Naive thymus-derived CD4-positive, alpha-beta T cell (primary cell): Measurements from ENCODE around the gene PLEKHA5. TPM values are rescaled to one million over a fixed set of nuclear protein-coding genes. Genes with fewer than 3 reads are reported as not detected.

ENCODE experiments used
- ATAC-seq: fragments of 150-1000 bp; cut with Tn5 transposase; 2 replicates; pipeline ENCODE4 v1.10.0; 2021; ENCODE audit warnings: mild to moderate bottlenecking, moderate library complexity
- CTCF ChIA-PET: fragments of 350-600 bp; sonication (Branson Sonifier 250); formaldehyde crosslinking; loops from one replicate; lab custom pipeline; 2021; ENCODE audit warnings: antibody characterized with exemption; lab: Charles Lee
- POLR2A ChIA-PET: fragments of 350-600 bp; sonication (Branson Sonifier 250); formaldehyde crosslinking; loops from one replicate; lab custom pipeline; 2021; ENCODE audit warnings: antibody characterized with exemption, inconsistent platforms; lab: Charles Lee
- DNase-seq, 9 donors: peaks; one replicate each; pipeline versions ENCODE4 v3.0.0 to v3.0.0-alpha.2; 2020 to 2022; ENCODE audit warnings: mixed read lengths in 1 of 9
- H3K27ac ChIP-seq: one replicate; pipeline ENCODE4 v1.7.0; 2013; ENCODE audit warnings: mild to moderate bottlenecking, low read depth, low read length, moderate library complexity
- H3K27me3 ChIP-seq, 2 donors: one replicate each; pipeline ENCODE4 v1.7.0; 2013; ENCODE audit warnings: low read length in 2 of 2, mild to moderate bottlenecking in 2 of 2, moderate library complexity in 2 of 2; ENCODE audit not compliant: control insufficient read depth in 2 of 2, insufficient read depth in 2 of 2
- H3K36me3 ChIP-seq, 3 experiments: 1 replicate in 2 of 3; 2 replicates in 1 of 3; pipeline ENCODE4 v1.7.0; 2013; ENCODE audit warnings: low read length in 3 of 3, mild to moderate bottlenecking in 3 of 3, moderate library complexity in 1 of 3; ENCODE audit not compliant: insufficient read depth in 3 of 3, control insufficient read depth in 2 of 3
- H3K4me1 ChIP-seq, 2 donors: one replicate each; pipeline ENCODE4 v1.7.0; 2013; ENCODE audit warnings: low read length in 2 of 2, mild to moderate bottlenecking in 2 of 2, moderate library complexity in 1 of 2; ENCODE audit not compliant: control insufficient read depth in 2 of 2, insufficient read depth in 2 of 2
- H3K4me3 ChIP-seq: 2 replicates; pipeline ENCODE4 v1.7.0; 2013; ENCODE audit warnings: mild to moderate bottlenecking, low read length
- H3K9me3 ChIP-seq, 3 experiments: 1 replicate in 2 of 3; 2 replicates in 1 of 3; pipeline ENCODE4 v1.7.0; 2013; ENCODE audit warnings: low read length in 3 of 3; ENCODE audit not compliant: control insufficient read depth in 2 of 3
- H3K27ac Mint-ChIP-seq, 9 donors: one replicate each; pipeline ENCODE4 v1.8.0; 2020 to 2022; ENCODE audit warnings: mixed read lengths in 9 of 9, mild to moderate bottlenecking in 8 of 9, moderate library complexity in 5 of 9, inconsistent platforms in 2 of 9
- H3K27me3 Mint-ChIP-seq, 5 donors: one replicate each; pipeline ENCODE4 v1.8.0; 2021 to 2022; ENCODE audit warnings: mixed read lengths in 5 of 5, mild to moderate bottlenecking in 1 of 5
- H3K36me3 Mint-ChIP-seq, 5 donors: one replicate each; pipeline ENCODE4 v1.8.0; 2020 to 2022; ENCODE audit warnings: mixed read lengths in 5 of 5, mild to moderate bottlenecking in 3 of 5, inconsistent platforms in 1 of 5
- H3K4me1 Mint-ChIP-seq, 7 donors: one replicate each; pipeline ENCODE4 v1.8.0; 2020 to 2022; ENCODE audit warnings: mixed read lengths in 7 of 7, mild to moderate bottlenecking in 3 of 7, inconsistent platforms in 1 of 7
- H3K4me3 Mint-ChIP-seq, 10 donors: one replicate each; pipeline ENCODE4 v1.8.0; 2020 to 2022; ENCODE audit warnings: mild to moderate bottlenecking in 10 of 10, mixed read lengths in 10 of 10, moderate library complexity in 6 of 10, inconsistent platforms in 2 of 10
- H3K9me3 Mint-ChIP-seq, 11 donors: one replicate each; pipeline ENCODE4 v1.8.0; 2020 to 2022; ENCODE audit warnings: mixed read lengths in 11 of 11, mild to moderate bottlenecking in 4 of 11, inconsistent platforms in 1 of 11, moderate library complexity in 1 of 11
- intact Hi-C, 2 donors: fragments of 100-400 bp; cut with micrococcal nuclease; formaldehyde crosslinking; loops; one replicate each; pipeline ENCODE4 v1.15.1; 2023
- polyA plus RNA-seq, 2 donors: library from polyadenylated mRNA; unstranded; fragments of 300-500 nt; fragmentation: Illumina TruSeq; gene quantifications; one replicate each; pipeline ENCODE4 v1.2.3, GENCODE V29; 2021
- total RNA-seq, 6 experiments: library from RNA in 5 of 6; stranded (reverse) in 5 of 6; gene quantifications; 1 replicate in 5 of 6; 2 replicates in 1 of 6; pipeline ENCODE4 v1.2.3 and lab custom pipeline; 2021 to 2026

Gene PLEKHA5
- total and polyA plus RNA-seq, 7 experiments from 2014 or later, result 0.32 to 5.3 (median 1.3) TPM

GRCh38 chr12:19273482-19274330 is 144.2 kb downstream of the PLEKHA5 start:
- Mint-ChIP-seq H3K27me3 (no peaks in the 10 kb centered on the region), H3K4me3 (peak overlapping the region in 1 of 10 donors; percentile 16), H3K36me3 (peaks cover 0 to 4% (median 0%) of the 10 kb centered on the region in 5 donors), H3K27ac (peak overlapping the region in 2 of 9 donors; percentile 4 to 15), H3K4me1 (peaks cover 0 to 14% (median 10%) of the 10 kb centered on the region in 7 donors), H3K9me3 (no peaks in the 10 kb centered on the region)
- ChIA-PET CTCF (interaction anchor here (1.7 kb wide), 1 partner anchor 15 kb away, joined by 4 read pairs; no protein-coding TSS in a partner anchor), POLR2A (no interaction called here)
- Histone ChIP-seq H3K27ac (no peak overlapping the region), H3K36me3 (no peaks in the 10 kb centered on the region), H3K4me3 (no peak overlapping the region), H3K4me1 (peaks cover 6 to 16% of the 10 kb centered on the region in 2 donors), H3K27me3 (no peaks in the 10 kb centered on the region), H3K9me3 (no peaks in the 10 kb centered on the region)
- DNase-seq (peak in 7 of 9 donors; percentile 20 to 52 (median 39)), ATAC-seq (peak; percentile 91)
- intact Hi-C loops, result no loop called here

GRCh38 chr12:19276767-19277166 is 147.2 kb downstream of the PLEKHA5 start:
- Histone ChIP-seq H3K36me3 (no peaks in the 10 kb centered on the region), H3K27me3 (no peaks in the 10 kb centered on the region), H3K4me1 (peaks cover 6 to 16% of the 10 kb centered on the region in 2 donors), H3K9me3 (no peaks in the 10 kb centered on the region), H3K4me3 (no peak overlapping the region), H3K27ac (no peak overlapping the region)
- peaks cover 0 to 4% (median 0%) of the 10 kb centered on the region in 5 donors for H3K36me3 Mint-ChIP-seq
- ChIA-PET POLR2A (no interaction called here), CTCF (no interaction called here)
- no peak overlapping the region for H3K27ac Mint-ChIP-seq
- intact Hi-C loops, result no loop called here
- DNase-seq (no peak), ATAC-seq (no peak)
- H3K9me3 Mint-ChIP-seq, result no peaks in the 10 kb centered on the region
- peaks cover 0 to 14% (median 10%) of the 10 kb centered on the region in 7 donors for H3K4me1 Mint-ChIP-seq
- H3K4me3 Mint-ChIP-seq, result no peak overlapping the region
- no peaks in the 10 kb centered on the region for H3K27me3 Mint-ChIP-seq

- H3K4me1 Mint-ChIP-seq, result peaks cover 0 to 14% (median 10%) of the 10 kb centered on the region in 7 donors
- ATAC-seq (no peak), DNase-seq (no peak)
- H3K9me3 ChIP-seq, result no peaks in the 10 kb centered on the region
- peaks cover 6 to 16% of the 10 kb centered on the region in 2 donors for H3K4me1 ChIP-seq
- ChIA-PET CTCF (no interaction called here), POLR2A (no interaction called here)
- no peak overlapping the region for H3K4me3 ChIP-seq
- intact Hi-C loops, result no loop called here
- H3K4me3 Mint-ChIP-seq, result no peak overlapping the region
- H3K27me3 Mint-ChIP-seq, result no peaks in the 10 kb centered on the region
- no peaks in the 10 kb centered on the region for H3K9me3 Mint-ChIP-seq
- H3K27ac ChIP-seq, result no peak overlapping the region
- no peaks in the 10 kb centered on the region for H3K36me3 ChIP-seq
- H3K27ac Mint-ChIP-seq, result no peak overlapping the region
- H3K27me3 ChIP-seq, result no peaks in the 10 kb centered on the region
- H3K36me3 Mint-ChIP-seq, result peaks cover 0 to 4% (median 0%) of the 10 kb centered on the region in 5 donors
Observed at GRCh38 chr12:19277711-19278110, 148.2 kb downstream of the PLEKHA5 start.

GRCh38 chr12:19278407-19278806 is 148.9 kb downstream of the PLEKHA5 start:
- H3K27ac ChIP-seq, result no peak overlapping the region
- no peak overlapping the region for H3K4me3 Mint-ChIP-seq
- ChIA-PET POLR2A (no interaction called here), CTCF (interaction anchor here (0.6 kb wide), 1 partner anchor 251 kb away, joined by 3 read pairs; no protein-coding TSS in a partner anchor)
- peaks cover 0 to 4% (median 0%) of the 10 kb centered on the region in 5 donors for H3K36me3 Mint-ChIP-seq
- H3K27ac Mint-ChIP-seq, result no peak overlapping the region
- H3K4me1 Mint-ChIP-seq, result peaks cover 0 to 12% (median 9%) of the 10 kb centered on the region in 7 donors
- DNase-seq, result no peak
- intact Hi-C loops, result no loop called here
- H3K9me3 Mint-ChIP-seq, result no peaks in the 10 kb centered on the region
- H3K27me3 ChIP-seq, result no peaks in the 10 kb centered on the region
- no peak overlapping the region for H3K4me3 ChIP-seq
- no peak for ATAC-seq
- no peaks in the 10 kb centered on the region for H3K9me3 ChIP-seq
- H3K27me3 Mint-ChIP-seq, result no peaks in the 10 kb centered on the region
- H3K36me3 ChIP-seq, result no peaks in the 10 kb centered on the region
- peaks cover 6 to 12% of the 10 kb centered on the region in 2 donors for H3K4me1 ChIP-seq

- no peaks in the 10 kb centered on the region for H3K36me3 ChIP-seq
- no peaks in the 10 kb centered on the region for H3K9me3 ChIP-seq
- no peaks in the 10 kb centered on the region for H3K27me3 ChIP-seq
- CTCF ChIA-PET, result no interaction called here
- Mint-ChIP-seq H3K27ac (no peak overlapping the region), H3K36me3 (no peaks in the 10 kb centered on the region), H3K4me1 (no peaks in the 10 kb centered on the region), H3K9me3 (no peaks in the 10 kb centered on the region), H3K4me3 (no peak overlapping the region), H3K27me3 (no peaks in the 10 kb centered on the region)
- H3K4me3 ChIP-seq, result no peak overlapping the region
- no peaks in the 10 kb centered on the region for H3K4me1 ChIP-seq
- H3K27ac ChIP-seq, result no peak overlapping the region
- DNase-seq (no peak), ATAC-seq (no peak)
- POLR2A ChIA-PET, result no interaction called here
- intact Hi-C loops, result loop anchor here in 1 of 2 donors (5.0 kb wide), 1 partner anchor 95 kb away; no protein-coding TSS in a partner anchor
Observed at GRCh38 chr12:19282133-19282699, 152.7 kb downstream of the PLEKHA5 start.

GRCh38 chr12:19284658-19285057 is 155.1 kb downstream of the PLEKHA5 start:
- Histone ChIP-seq H3K9me3 (no peaks in the 10 kb centered on the region), H3K36me3 (no peaks in the 10 kb centered on the region), H3K27me3 (no peaks in the 10 kb centered on the region), H3K4me1 (no peaks in the 10 kb centered on the region), H3K4me3 (no peak overlapping the region), H3K27ac (no peak overlapping the region)
- no peaks in the 10 kb centered on the region for H3K9me3 Mint-ChIP-seq
- ChIA-PET CTCF (interaction anchor here (0.9 kb wide), 1 partner anchor 11 kb away, joined by 3 read pairs; no protein-coding TSS in a partner anchor), POLR2A (no interaction called here)
- DNase-seq, result no peak
- no peak for ATAC-seq
- intact Hi-C loops, result loop anchor here in 1 of 2 donors (5.0 kb wide), 1 partner anchor 97 kb away; no protein-coding TSS in a partner anchor
- H3K27ac Mint-ChIP-seq, result no peak overlapping the region
- no peaks in the 10 kb centered on the region for H3K27me3 Mint-ChIP-seq
- no peak overlapping the region for H3K4me3 Mint-ChIP-seq
- no peaks in the 10 kb centered on the region for H3K4me1 Mint-ChIP-seq
- H3K36me3 Mint-ChIP-seq, result no peaks in the 10 kb centered on the region
